HG02610 (cell line): ENCODE results near the gene CD300LF.
A peak's percentile ranks its signal among the peaks of the same experiment; 100 is the strongest.

Experiments used
- ATAC-seq: cut with Tn5 transposase; IDR thresholded peaks from one replicate; pipeline ENCODE4 v1.9.1; 2021; ENCODE audit warnings: mild to moderate bottlenecking, moderate library complexity; ENCODE audit not compliant: unreplicated experiment

The CD300LF gene

DNA sequence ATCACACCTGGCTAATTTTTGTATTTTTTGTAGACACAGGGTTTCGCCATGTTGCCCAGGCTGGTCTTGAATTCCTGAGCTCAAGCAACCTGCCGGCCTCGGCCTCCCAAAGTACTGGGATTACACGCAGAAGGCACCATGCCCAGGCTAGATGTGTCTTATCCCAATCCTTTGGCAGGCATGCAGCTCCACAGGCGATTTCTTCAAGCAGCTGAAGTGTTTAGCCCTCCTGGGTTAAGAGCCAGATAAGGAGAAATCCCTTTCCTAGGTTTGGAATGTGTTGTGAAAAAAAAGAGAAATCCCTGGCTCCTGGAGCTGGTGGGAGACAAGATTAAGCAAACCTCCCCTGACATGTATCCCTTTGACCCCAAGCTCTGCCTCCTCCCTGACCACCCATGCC is 33.7 kb upstream of the CD300LF start:
- ATAC-seq = no peak

DNA sequence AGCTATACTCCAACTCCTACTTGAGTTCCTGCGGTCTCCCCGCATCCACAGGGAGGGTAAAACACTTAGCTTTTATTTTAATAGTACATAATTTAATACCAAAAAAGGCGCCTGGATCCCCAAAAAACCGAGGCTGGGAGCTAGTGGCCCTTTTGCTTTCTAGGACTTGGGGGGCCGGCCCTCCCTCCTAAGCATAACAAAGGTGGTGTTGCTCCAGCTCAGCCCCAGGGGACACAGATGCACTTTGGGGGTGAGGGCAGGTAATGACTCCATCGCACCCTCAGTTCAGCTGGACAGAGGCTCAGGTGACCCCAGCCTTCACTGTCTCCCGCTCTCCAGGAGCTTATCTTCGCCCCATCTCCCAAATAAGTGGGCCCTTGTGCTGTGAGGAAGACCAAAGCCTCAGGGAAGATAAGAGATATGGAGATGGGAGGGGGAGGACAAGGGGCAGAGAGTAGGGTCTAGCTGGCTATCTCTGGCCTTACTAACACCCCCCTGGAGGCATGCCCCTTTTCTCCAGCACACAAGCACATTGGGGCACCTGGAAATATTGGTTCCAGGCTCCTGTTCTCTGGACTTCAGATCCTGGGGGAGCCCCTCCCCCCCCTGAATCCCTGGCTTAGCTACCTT is 32.9 kb upstream of the CD300LF start:
- ATAC-seq = no peak

DNA sequence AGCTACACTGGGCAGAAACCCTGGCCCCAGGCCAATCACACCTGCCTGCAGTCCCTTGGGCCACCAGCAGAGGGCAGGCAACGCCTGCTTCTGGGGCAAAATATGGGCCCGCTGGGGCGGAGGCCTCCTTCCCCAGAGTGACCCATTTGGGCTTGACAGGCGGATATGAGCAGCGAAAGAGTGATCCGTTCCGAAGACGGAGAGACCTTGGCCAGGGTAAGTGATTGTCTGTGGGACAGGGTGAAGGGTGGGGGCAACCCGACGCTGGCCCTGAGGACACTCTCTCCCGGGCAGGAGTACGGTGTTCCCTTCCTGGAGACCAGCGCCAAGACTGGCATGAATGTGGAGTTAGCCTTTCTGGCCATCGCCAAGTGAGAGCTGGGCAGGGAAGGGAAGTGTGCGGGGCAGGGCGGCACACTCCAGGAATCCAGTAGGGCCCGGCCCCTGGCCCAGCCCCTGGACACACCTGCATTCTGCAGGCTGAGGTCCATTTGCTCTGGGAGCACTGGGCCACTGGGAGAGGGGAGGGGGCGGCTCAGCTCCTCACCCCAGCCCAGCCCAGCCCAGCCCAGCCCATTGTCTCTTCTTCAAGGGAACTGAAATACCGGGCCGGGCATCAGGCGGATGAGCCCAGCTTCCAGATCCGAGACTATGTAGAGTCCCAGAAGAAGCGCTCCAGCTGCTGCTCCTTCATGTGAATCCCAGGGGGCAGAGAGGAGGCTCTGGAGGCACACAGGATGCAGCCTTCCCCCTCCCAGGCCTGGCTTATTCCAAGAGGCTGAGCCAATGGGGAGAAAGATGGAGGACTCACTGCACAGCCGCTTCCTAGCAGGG is 32.2 kb upstream of the CD300LF start:
- no peak for ATAC-seq

DNA sequence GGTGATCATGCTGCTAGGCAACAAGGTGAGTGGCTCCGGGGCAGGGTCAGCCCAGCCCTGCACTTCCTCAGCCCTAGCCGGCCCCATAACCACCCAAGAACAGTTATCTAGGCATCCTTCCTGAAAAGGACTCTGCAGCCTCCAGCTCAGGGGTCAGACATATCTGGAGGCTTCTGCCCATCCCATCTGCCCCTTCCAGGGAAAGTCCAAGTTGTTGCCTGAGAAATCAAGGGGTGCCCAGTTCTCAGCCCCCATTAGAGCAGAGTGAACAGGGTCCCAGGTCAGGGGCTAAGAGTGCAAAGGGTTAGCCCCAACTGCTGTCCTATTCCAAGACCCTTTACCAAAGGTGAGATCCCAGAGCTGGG is 31.6 kb upstream of the CD300LF start:
- ATAC-seq = no peak

DNA sequence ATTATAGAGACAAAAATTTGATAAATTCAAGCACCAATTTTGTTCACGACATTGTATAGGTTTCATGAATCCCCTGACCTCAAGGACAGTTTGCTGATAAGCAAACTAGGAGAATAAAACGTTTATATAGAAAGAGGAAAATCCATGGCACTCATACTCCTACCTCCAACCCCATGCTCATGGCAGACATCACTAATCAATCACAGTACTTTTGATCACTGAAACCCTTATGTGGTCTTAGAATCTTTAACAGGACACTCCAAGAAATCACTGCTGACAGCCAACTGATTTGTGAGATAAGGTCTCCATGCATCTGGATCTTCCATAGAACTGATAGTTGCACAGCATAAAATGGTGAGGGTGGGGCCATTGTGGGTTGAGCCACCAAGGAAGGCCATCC is 31.0 kb upstream of the CD300LF start:
- no peak for ATAC-seq

DNA sequence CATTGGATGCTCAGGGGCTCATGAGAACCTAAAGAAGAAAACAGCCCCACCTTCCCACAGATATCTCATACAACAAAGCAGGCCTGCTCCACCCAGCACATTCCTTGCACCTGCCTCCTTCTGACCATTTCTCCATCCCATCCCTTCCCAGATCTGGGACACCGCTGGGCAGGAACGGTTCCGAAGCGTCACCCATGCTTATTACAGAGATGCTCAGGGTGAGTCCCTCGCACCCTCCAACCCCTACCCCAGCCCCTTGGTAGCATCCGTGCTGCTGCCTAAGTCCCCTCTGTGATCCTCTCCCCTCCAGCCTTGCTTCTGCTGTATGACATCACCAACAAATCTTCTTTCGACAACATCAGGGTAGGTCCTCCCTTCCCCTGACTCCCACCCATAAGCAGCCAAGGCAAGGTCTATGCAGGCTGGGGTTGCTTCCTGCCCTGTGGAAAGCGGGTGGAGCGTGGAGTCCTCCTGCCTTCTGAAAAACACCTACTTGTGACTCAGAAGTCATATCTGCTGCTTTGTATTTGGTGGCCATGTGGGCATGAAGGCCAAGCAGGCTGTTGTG is 30.3 kb upstream of the CD300LF start:
- no peak for ATAC-seq

DNA sequence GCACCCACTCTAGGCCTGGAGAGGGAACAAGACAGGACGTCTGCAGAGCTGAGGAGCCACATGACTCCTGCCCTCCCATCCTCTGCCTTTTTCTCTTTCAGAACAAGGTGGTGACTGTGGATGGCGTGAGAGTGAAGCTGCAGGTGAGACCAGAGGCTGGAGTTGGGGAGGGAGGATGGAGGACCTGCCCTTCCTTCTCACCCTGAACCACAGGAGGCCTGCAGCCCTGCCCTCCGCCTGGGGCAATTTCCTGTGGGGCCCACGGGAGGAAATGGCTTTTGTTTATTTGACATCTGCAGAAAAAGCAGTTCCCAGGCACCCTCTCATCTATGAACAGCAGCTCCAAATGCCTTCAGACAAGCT is 29.4 kb upstream of the CD300LF start:
- peak; percentile 37 for ATAC-seq

DNA sequence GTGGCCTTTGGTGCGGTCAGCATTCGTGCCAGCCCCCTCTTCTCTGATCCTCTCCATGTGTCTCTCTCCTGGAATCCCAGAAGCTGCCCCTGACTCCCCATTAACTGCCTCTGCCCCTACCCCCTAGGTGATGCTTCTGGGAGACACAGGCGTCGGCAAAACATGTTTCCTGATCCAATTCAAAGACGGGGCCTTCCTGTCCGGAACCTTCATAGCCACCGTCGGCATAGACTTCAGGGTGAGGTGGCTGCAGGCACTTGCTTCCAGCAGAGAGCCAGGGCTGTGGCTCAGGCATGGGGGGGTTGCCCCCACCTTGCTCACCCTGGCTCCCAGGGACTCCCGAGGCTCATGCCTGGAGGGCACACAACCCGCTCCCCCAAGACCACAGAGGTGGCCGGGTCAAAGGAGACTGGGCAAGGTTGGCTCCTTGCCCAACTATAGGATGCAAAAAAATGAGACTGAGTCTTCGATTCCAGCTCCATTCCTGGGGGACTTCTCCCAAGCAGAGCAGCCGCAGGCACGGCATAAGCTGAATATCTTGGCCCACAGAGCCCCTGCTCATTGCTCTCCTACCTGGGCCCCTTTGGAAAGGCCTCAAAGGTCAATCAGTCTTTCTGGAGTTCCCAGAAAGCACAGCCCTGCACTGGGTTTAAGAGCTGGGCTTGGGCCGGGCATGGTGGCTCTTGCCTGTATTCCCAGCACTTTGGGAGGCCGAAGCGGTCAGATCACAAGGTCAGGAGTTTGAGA is 28.1 kb upstream of the CD300LF start:
- no peak for ATAC-seq

DNA sequence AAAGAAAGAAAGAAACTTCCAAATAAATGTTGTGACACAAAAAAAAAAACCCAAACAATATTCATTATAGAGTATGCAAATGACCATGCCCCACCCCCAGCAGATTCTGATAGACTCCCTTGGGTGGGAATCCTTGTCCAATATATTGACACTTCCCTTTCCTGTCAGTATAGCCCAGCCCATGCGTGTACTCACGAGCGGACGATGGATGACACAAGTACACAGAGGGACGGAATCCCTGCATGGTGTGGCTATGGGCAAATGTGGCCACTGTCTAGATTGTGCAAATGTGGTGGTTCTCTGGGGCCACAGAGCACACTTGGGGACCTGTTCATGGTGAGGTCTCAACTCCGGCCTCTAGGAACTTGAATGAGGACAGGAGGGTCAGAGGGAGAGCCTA is 27.4 kb upstream of the CD300LF start:
- ATAC-seq = no peak

DNA sequence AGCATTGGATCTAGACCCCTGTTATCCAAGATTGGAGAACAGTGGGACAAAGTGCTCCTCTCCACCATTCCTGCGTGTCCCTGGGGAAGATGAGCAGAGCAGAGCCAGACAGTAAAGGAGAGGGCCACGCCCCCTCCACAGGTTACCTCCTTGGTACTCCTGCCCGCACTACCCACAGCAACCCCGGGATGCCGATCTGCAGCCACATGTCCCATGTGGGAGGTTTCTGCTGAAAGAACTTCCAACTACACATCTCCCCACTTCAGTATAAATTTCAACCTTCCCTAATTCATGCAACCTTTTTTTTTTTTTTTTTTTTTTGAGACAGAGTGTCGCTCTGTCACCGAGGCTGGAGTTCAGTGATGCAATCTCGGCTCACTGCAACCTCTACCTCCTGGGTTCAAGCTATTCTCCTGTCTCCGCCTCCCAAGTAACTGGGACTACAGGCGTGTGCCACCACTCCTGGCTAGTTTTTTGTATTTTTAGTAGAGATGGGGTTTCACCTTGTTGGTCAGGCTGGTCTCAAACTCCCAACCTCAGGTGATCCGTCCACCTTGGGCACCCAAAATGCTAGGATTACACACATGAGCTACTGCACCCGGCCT is 26.6 kb upstream of the CD300LF start:
- ATAC-seq = no peak

DNA sequence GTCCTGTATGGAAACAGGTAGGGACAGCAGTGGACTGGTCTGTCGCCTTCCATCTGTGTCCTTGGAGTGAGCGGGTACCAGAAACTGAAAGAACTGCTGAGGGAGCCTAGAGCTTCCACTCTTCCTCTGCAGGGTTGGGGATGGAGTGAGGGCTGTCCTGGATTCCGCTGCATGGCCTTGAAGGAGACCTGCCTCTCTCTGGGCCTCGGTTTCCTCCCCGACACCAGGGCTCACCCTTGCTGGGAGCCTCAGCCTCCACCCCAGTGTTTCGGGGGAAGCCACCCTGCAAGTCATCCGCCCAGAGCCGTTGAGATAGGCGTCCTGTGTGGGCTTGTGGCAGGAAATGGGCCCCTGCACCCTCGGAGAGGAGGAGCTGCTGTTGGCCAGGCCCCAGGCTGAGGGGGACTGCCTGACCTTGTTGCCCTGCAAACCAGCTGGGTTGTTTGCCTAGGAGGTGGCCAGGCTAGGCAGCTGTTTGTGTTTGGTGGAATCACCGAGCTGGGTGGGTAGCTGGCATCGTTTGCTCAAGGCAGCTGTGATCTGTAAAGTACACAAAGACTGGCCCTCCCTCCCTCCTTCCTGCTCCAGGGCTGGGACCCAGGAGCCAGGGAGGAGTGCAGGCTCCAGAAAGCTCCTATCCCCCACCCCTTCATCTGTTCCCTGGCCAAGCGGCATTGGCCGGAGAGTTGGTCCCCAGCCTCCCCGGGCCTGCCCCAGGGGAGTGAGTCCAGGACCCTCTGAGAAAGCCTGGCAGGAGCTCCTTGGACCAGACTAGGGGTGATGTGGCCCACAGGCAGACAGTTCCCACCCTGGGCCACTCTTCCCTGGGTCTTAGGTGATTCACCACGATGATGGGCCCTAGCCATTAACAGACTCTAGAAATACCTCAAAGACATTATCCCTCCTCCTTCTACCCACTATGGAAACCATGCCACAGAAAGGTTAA is 25.6 kb upstream of the CD300LF start:
- peak; percentile 42 for ATAC-seq

DNA sequence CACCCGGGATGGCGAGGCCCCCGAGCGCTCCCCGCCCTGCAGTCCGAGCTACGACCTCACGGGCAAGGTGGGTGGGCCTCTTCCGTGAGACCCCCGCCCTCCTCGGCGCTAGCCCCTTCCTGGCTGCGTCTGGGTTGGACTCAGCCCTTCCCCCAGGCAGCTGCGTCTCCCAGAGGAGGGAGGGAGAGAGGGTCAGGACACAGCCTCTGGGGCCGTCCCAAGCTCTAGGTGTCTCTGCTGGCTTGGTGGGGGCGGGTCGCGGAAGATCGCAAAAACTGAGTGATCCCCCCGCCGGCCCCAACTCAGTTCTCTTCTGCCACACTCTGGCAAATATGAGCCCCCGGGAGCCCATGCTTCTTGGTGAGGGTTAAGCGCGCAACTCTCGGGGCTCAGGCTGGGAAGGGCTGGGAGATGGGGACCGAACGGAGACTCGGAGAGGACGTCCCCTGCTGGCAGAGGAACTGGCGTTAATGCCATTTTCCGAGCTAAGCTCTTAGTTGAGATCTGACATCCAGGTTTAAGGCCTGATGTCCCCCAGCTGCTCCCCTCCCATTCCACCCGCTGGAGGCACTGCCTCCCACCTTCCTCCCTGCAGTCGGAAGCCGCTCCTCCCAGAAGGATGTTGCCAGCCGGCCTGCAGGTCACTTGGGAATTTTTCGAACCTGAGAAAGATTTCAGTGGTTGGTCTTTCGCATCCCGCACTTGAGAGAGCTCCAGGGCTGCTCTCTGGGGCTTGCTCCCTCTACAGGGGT is 24.8 kb upstream of the CD300LF start:
- no peak for ATAC-seq

DNA sequence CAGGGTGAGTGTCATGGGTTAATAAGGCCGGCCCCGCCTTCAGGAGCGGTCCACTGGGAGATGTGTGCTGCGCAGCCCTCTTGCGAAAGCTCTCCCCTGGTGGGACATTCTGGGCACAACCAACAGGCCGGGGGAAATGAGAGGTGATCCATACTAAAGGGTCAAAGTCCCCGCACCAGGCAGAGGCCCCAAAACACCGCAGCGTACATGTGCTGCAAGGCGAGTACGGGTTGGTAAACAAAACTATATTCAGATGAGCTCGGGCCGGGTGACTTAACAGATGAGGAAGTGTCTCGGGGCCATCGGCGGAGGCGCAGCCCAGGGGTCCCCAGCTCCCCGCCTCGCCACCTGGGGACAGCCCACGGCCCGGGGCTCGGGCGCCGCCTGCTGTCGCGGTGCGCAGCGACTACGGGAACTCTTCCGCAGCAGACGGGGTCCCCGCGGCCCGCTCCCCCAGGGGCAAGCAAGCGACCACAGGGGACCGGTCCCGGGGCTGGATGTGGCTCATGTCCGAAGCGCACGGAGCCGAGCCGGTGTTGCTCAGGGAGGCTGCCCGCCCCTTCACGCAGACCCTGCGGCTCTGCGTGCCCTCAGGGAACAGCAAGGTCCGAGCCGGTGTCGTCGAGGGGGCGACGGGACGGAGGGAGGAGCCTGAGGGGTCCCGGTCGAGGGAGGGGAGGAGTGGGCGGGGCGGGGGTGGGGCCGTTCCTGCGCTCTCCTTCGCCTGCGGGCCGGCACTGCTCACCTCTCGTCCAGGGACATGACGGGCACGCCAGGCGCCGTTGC is 24.0 kb upstream of the CD300LF start, which contains the start of gene RAB37:
TSS of gene RAB37 (plus strand) at position 744 of the 786 bp plus-strand sequence. CDS start at position 761, 17 bp downstream.
- no peak for ATAC-seq

DNA sequence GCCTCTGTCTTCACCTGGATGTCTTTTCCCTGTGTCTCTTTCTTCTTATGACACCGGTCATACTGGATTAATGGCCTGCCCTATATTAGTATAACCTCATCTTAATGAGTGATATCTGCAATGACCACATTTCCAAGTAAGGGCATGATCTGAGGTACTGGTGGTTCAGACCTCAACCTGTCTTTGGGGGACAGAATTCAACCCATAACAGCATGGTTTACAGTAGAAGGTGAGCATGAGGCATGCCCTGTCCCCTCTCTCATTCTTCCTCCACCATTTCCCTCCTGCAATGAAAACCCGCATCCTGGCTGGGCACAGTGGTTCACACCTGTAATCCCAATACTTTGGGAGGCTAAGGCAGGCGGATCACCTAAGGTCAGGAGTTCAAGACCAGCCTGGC is 21.5 kb upstream of the CD300LF start:
- no peak for ATAC-seq

DNA sequence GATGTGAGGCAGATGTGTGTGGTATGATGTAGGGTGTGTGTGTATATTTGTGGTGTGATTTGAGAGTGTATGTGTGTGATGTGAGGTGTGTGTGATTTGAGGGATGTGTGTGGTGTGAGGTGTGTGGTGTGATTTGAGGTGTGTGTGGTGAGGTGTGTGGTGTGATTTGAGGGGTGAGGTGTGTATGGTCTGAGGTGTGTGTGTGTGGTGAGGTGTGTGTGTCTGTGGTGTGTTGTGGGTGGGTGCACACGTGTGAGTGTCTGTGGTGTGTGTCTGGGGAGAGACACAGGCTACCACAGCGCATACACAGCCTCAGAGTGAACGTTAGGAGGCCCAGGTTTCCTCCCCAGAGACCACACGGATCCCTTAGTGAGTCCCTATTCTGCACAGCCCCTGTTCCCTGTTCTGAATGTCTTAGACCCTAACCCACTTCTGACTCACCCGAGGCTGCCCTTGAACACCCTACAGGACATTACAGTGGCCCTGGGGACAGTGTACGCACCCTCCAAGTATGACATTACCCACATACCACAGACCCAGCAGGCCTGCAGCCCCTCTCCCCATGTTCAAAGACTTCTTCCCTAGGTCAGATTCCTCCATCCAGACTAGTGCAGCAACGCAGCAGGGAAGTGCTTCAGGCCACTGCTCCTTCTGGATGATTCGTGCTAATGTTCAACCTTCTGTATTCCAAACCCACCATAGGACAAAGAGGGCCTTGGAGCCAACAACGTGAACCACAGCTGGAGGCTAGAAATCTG is 20.8 kb upstream of the CD300LF start:
- ATAC-seq = no peak

DNA sequence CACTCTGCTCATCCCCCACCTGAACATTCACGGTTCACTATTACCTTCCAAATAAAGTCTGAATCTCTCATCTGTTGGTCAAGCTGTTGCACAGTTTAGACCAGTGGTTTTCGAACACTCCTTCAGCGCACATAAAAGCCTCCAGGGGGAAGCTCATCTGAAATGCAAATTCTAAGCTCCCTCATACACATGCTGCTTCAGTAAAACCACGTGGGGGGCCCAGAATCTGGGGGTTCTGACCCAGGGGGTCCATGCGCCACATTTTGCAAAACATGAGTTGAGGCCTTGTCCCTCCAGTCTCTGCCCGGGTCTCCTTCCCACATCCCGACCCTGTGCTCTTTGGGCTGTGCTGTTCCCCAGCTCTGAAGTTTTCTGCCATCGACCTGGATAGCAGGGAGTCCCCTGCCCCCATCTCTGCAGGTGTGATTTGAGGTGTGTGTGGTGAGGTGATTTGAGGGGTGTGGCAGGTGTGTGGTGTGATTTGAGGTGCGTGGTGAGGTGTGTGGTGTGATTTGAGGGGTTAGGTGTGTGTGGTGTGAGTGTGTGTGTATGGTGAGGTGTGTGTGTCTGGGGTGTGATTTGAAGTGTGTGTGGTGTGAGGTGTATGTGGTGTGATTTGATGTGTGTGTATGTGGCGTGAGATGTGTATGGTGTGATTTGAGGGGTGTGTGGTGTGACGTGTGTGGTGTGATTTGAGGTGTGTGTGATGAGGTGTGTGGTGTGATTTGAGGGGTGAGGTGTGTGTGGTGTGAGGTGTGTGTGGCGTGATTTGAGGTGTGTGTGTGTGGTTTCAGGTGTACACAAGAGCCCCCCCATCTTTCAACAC is 19.5 kb upstream of the CD300LF start:
- ATAC-seq = no peak

DNA sequence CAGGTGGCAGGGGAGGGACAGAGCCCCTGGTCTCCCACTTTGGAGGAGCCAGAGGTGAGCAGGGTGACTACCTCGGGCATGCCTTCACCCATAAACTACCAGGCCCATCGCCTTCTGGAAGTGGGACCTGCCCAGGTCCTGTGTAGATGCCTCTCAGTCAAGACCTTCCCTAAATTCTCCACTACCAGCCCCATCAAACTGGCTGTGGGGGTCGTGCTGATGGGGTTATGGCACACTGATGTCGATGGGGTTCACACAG is 18.6 kb upstream of the CD300LF start:
- ATAC-seq = no peak
